H9 (cell line): ENCODE results near the gene RAD50. TPM values are rescaled to one million over a fixed set of nuclear protein-coding genes. Genes with fewer than 3 reads are reported as not detected.

Experiments used
- DNase-seq: peaks from one replicate; pipeline ENCODE4 v3.0.0-alpha.2; 2017
- H2AFZ ChIP-seq: one replicate; pipeline ENCODE4 v1.6.1; 2013; ENCODE audit warnings: mild to moderate bottlenecking, low read length, control low read depth, moderate library complexity
- H2AK5ac ChIP-seq: 2 replicates; pipeline ENCODE4 v1.6.1; 2013; ENCODE audit warnings: low read length, control low read depth, mixed read lengths; ENCODE audit not compliant: insufficient read length
- H2BK120ac ChIP-seq: one replicate; pipeline ENCODE4 v1.6.1; 2013; ENCODE audit warnings: low read depth, mild to moderate bottlenecking, low read length, control low read depth, inconsistent platforms; ENCODE audit not compliant: poor library complexity, severe bottlenecking
- H2BK12ac ChIP-seq: 2 replicates; pipeline ENCODE4 v1.6.1; 2013; ENCODE audit warnings: low read length, control low read depth, mixed read lengths, low read depth; ENCODE audit not compliant: insufficient read length
- H2BK15ac ChIP-seq: 2 replicates; pipeline ENCODE4 v1.6.1; 2013; ENCODE audit warnings: low read depth, low read length, control low read depth
- H2BK20ac ChIP-seq: one replicate; pipeline ENCODE4 v1.6.1; 2013; ENCODE audit warnings: low read depth, mild to moderate bottlenecking, low read length, control low read depth, inconsistent platforms; ENCODE audit not compliant: poor library complexity, severe bottlenecking
- H2BK5ac ChIP-seq: 2 replicates; pipeline ENCODE4 v1.6.1; 2013; ENCODE audit warnings: low read length, control low read depth, mixed read lengths; ENCODE audit not compliant: insufficient read length
- H3K14ac ChIP-seq: 2 replicates; pipeline ENCODE4 v1.6.1; 2013; ENCODE audit warnings: low read length, control low read depth; ENCODE audit not compliant: insufficient read depth
- H3K18ac ChIP-seq: 2 replicates; pipeline ENCODE4 v1.6.1; 2013; ENCODE audit warnings: low read depth, mild to moderate bottlenecking, mixed read lengths, low read length, control low read depth; ENCODE audit not compliant: insufficient read length
- H3K23ac ChIP-seq: 2 replicates; pipeline ENCODE4 v1.6.1; 2013; ENCODE audit warnings: low read length, control low read depth, mixed read lengths, low read depth; ENCODE audit not compliant: insufficient read length
- H3K23me2 ChIP-seq: 2 replicates; pipeline ENCODE4 v1.6.1; 2013; ENCODE audit warnings: low read depth, mild to moderate bottlenecking, mixed read lengths, low read length, control low read depth; ENCODE audit not compliant: insufficient read length, poor library complexity, severe bottlenecking
- H3K27ac ChIP-seq: 2 replicates; pipeline ENCODE4 v1.5.1; 2013; ENCODE audit warnings: low read length, control low read depth, mixed read lengths, low read depth; ENCODE audit not compliant: insufficient read length
- H3K27me3 ChIP-seq: 2 replicates; pipeline ENCODE4 v1.6.1; 2013; ENCODE audit warnings: low read length, control low read depth, inconsistent platforms; ENCODE audit not compliant: insufficient read depth
- H3K4ac ChIP-seq: 2 replicates; pipeline ENCODE4 v1.6.1; 2013; ENCODE audit warnings: low read depth, mild to moderate bottlenecking, control low read depth, inconsistent platforms, low read length, moderate library complexity
- H3K4me1 ChIP-seq: 2 replicates; pipeline ENCODE4 v1.6.1; 2013; ENCODE audit warnings: low read length, control low read depth, inconsistent platforms; ENCODE audit not compliant: insufficient read depth
- H3K4me2 ChIP-seq: 2 replicates; pipeline ENCODE4 v1.6.1; 2013; ENCODE audit warnings: low read length, control low read depth, mixed read lengths; ENCODE audit not compliant: insufficient read length, insufficient read depth
- H3K56ac ChIP-seq: 2 replicates; pipeline ENCODE4 v1.6.1; 2013; ENCODE audit warnings: low read depth, mild to moderate bottlenecking, mixed read lengths, low read length, control low read depth; ENCODE audit not compliant: insufficient read length
- H3K79me1 ChIP-seq: 2 replicates; pipeline ENCODE4 v1.6.1; 2013; ENCODE audit warnings: low read depth, mild to moderate bottlenecking, moderate library complexity, low read length, control low read depth, inconsistent platforms; ENCODE audit not compliant: insufficient read depth, poor library complexity, severe bottlenecking
- H3K79me2 ChIP-seq: 2 replicates; pipeline ENCODE4 v1.6.1; 2013; ENCODE audit warnings: low read length, control low read depth, inconsistent platforms; ENCODE audit not compliant: insufficient read depth
- H3K9ac ChIP-seq: 2 replicates; pipeline ENCODE4 v1.6.1; 2013; ENCODE audit warnings: low read length, control low read depth, mixed read lengths; ENCODE audit not compliant: insufficient read length; ENCODE audit errors: extremely low read depth
- H3K9me3 ChIP-seq: one replicate; pipeline ENCODE4 v1.6.1; 2013; ENCODE audit warnings: low read depth, low read length, inconsistent platforms; ENCODE audit not compliant: control insufficient read depth
- H3T11ph ChIP-seq: one replicate; pipeline ENCODE4 v1.6.1; 2013; ENCODE audit warnings: mild to moderate bottlenecking, low read length, control low read depth, inconsistent platforms
- H4K20me1 ChIP-seq: one replicate; pipeline ENCODE4 v1.6.1; 2013; ENCODE audit not compliant: control insufficient read depth, insufficient read length, insufficient read depth
- H4K5ac ChIP-seq: 2 replicates; pipeline ENCODE4 v1.6.1; 2013; ENCODE audit warnings: low read depth, mild to moderate bottlenecking, mixed read lengths, low read length, control low read depth; ENCODE audit not compliant: insufficient read length
- H4K8ac ChIP-seq: replicated peaks from 2 replicates; pipeline ENCODE4 v1.6.1; 2013; ENCODE audit warnings: low read length, control low read depth, mixed read lengths, low read depth; ENCODE audit not compliant: insufficient read length
- H4K91ac ChIP-seq: 2 replicates; pipeline ENCODE4 v1.6.1; 2013; ENCODE audit warnings: low read depth, mild to moderate bottlenecking, moderate library complexity, mixed read lengths, low read length, control low read depth; ENCODE audit not compliant: insufficient read length
- H3K27ac Mint-ChIP-seq, 3 experiments: 2 replicates in 2 of 3; 3 replicates in 1 of 3; pipeline ENCODE4 v1.8.0; 2020 to 2021; ENCODE audit warnings: mixed read lengths in 3 of 3, mild to moderate bottlenecking in 1 of 3, moderate library complexity in 1 of 3
- H3K27me3 Mint-ChIP-seq: 2 replicates; pipeline ENCODE4 v1.8.0; 2021; ENCODE audit warnings: low read depth, mild to moderate bottlenecking, moderate library complexity, mixed read lengths
- H3K36me3 Mint-ChIP-seq, 3 experiments: 2 replicates in 2 of 3; 3 replicates in 1 of 3; pipeline ENCODE4 v1.8.0; 2020 to 2021; ENCODE audit warnings: low read depth in 3 of 3, mixed read lengths in 3 of 3; ENCODE audit not compliant: insufficient read depth in 1 of 3
- H3K4me1 Mint-ChIP-seq, 2 experiments: 2 replicates each; pipeline ENCODE4 v1.8.0; 2020; ENCODE audit warnings: mixed read lengths in 2 of 2
- H3K4me3 Mint-ChIP-seq, 2 experiments: 2 replicates in 1 of 2; 3 replicates in 1 of 2; pipeline ENCODE4 v1.8.0; 2020 to 2021; ENCODE audit warnings: mild to moderate bottlenecking in 2 of 2, mixed read lengths in 2 of 2, moderate library complexity in 1 of 2
- H3K9me3 Mint-ChIP-seq, 2 experiments: 2 replicates in 1 of 2; 3 replicates in 1 of 2; pipeline ENCODE4 v1.8.0; 2020; ENCODE audit warnings: mild to moderate bottlenecking in 2 of 2, mixed read lengths in 2 of 2, moderate library complexity in 1 of 2
- CTCF ChIP-seq: fragments of 200-600 bp; sonication (generic); conservative IDR thresholded peaks from 3 replicates; pipeline ENCODE4 v1.8.0; 2021; ENCODE audit warnings: antibody characterized with exemption, mild to moderate bottlenecking
- WGBS: extraction: QIAGEN DNeasy Blood & Tissue Kit; methylation state at CpG from one replicate; pipeline ENCODE4 v1.1.7; 2013; ENCODE audit warnings: missing lambda C conversion rate, low lambda C conversion rate, mixed read lengths; ENCODE audit not compliant: insufficient read length; ENCODE audit errors: extremely low coverage; 5-methylcytosine and 5-hydroxymethylcytosine counted together
- total RNA-seq: library from RNA; stranded (reverse); gene quantifications from 2 replicates; pipeline ENCODE4 v1.2.1, GENCODE V29; 2021

RAD50 gene
- total RNA-seq, 1 experiment from 2014 or later: 46.1 TPM

GRCh38 chr5:132679166-132679565, 122.4 kb downstream of the RAD50 start:
- H4K5ac ChIP-seq: no peak overlapping the region
- no peak overlapping the region for H2BK12ac ChIP-seq
- no peak overlapping the region for H2BK5ac ChIP-seq
- no peak overlapping the region for H3K4me3 Mint-ChIP-seq
- H4K91ac ChIP-seq: no peak overlapping the region
- H4K20me1 ChIP-seq: peaks cover 3% of the 10 kb centered on the region
- H3K56ac ChIP-seq: no peak overlapping the region
- H2BK20ac ChIP-seq: no peak overlapping the region
- no CpG with 5 or more reads among the region's 7 CpGs for WGBS
- H3K9me3 ChIP-seq: no peaks in the 10 kb centered on the region
- no peak overlapping the region for H3K27ac Mint-ChIP-seq
- H3K4me1 ChIP-seq: no peaks in the 10 kb centered on the region
- H2AFZ ChIP-seq: no peak overlapping the region
- no peak overlapping the region for H3K23ac ChIP-seq
- no peak overlapping the region for H3T11ph ChIP-seq
- H3K79me1 ChIP-seq: no peaks in the 10 kb centered on the region
- H3K4me2 ChIP-seq: no peak overlapping the region
- H4K8ac ChIP-seq: no peak overlapping the region
- no peak for DNase-seq
- H3K27me3 Mint-ChIP-seq: no peaks in the 10 kb centered on the region; the same call in 1 of the 2 replicates
- H3K4me1 Mint-ChIP-seq: peaks cover 4 to 5% of the 10 kb centered on the region in 2 experiments; a peak in 1 of 4 replicates
- no peak overlapping the region for H3K4ac ChIP-seq
- H3K18ac ChIP-seq: no peak overlapping the region
- no peak overlapping the region for H2BK15ac ChIP-seq
- no peaks in the 10 kb centered on the region for H3K79me2 ChIP-seq
- H3K14ac ChIP-seq: no peak overlapping the region
- H3K9ac ChIP-seq: no peak overlapping the region
- TF ChIP-seq CTCF: no peak
- H3K27ac ChIP-seq: no peak overlapping the region
- H3K9me3 Mint-ChIP-seq: no peaks in the 10 kb centered on the region
- H3K23me2 ChIP-seq: no peaks in the 10 kb centered on the region
- H3K36me3 Mint-ChIP-seq: no peaks in the 10 kb centered on the region
- H2BK120ac ChIP-seq: no peak overlapping the region
- H3K27me3 ChIP-seq: no peaks in the 10 kb centered on the region
- no peak overlapping the region for H2AK5ac ChIP-seq
